Measurements from ENCODE around the gene JOSD1.

JOSD1 gene

DNA sequence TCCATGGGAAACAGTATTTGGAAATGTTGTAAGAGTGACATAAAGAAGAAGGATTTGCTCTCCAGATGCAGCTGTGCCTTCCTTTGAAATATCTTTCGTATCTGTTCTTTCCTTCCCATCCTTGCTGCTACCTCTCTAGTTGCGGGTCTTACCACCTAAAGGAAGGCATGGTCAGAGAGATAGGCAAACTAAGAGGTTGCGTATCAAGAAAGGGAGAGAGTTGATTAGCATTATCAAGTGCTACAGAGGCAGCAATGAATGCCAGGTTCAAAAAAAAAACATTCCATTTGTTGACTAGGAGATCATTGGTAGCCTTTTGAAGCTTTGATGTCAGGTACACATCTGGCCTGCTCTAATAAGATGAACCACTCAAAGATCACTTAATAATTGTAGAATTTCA lies 9.6 kb upstream of the JOSD1 start:
- Histone ChIP-seq H3K4me3 (ENCODE audit: low read depth, low read length) (no peak overlapping the region), H3K27ac (ENCODE audit: low read depth, low read length) (no peak overlapping the region), H3K36me3 (ENCODE audit: control insufficient read depth, insufficient read depth, low read length) (peaks cover 26% of the 10 kb centered on the region), H3K9me3 (ENCODE audit: control insufficient read depth, insufficient read depth, low read depth, low read length) (no peaks in the 10 kb centered on the region), H3K4me1 (ENCODE audit: control insufficient read depth, insufficient read depth, low read length) (peaks cover 44% of the 10 kb centered on the region), H3K27me3 (ENCODE audit: control insufficient read depth, insufficient read depth, low read length) (no peaks in the 10 kb centered on the region), H3K9ac (ENCODE audit: low read length) (no peak overlapping the region)

DNA sequence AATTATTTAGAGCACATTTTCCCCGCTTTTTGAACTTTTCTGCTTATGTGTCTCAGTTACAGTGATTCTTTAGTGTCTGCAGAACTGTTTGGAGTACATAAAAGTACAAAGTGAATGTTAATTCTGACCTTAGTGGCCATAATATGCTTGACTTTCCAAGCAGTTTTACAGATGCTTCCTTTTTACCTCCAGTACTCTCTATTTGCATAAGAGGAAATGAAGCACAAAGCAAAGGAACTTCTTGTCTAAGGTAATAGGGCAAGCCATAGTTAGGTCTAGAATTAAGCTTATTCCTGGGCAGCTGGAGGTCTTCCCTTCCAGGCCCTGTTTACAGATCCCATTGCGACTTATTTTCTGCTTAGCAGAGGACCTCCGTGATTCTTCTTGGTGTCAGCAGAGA lies 8.6 kb upstream of the JOSD1 start:
- H3K9ac ChIP-seq (ENCODE audit: low read length): no peak overlapping the region
- H3K27ac ChIP-seq (ENCODE audit: low read depth, low read length): no peak overlapping the region
- no peaks in the 10 kb centered on the region for H3K9me3 ChIP-seq (ENCODE audit: control insufficient read depth, insufficient read depth, low read depth, low read length)
- H3K4me3 ChIP-seq (ENCODE audit: low read depth, low read length): no peak overlapping the region
- H3K36me3 ChIP-seq (ENCODE audit: control insufficient read depth, insufficient read depth, low read length): peaks cover 18% of the 10 kb centered on the region
- peaks cover 47% of the 10 kb centered on the region for H3K4me1 ChIP-seq (ENCODE audit: control insufficient read depth, insufficient read depth, low read length)
- H3K27me3 ChIP-seq (ENCODE audit: control insufficient read depth, insufficient read depth, low read length): no peaks in the 10 kb centered on the region

- Histone ChIP-seq H3K4me3 (ENCODE audit: low read depth, low read length) (peak overlapping the region; percentile 95; the same call in 1 of the 2 replicates), H3K9ac (ENCODE audit: low read length) (no peak overlapping the region), H3K4me1 (ENCODE audit: control insufficient read depth, insufficient read depth, low read length) (peaks cover 40% of the 10 kb centered on the region), H3K9me3 (ENCODE audit: control insufficient read depth, insufficient read depth, low read depth, low read length) (no peaks in the 10 kb centered on the region), H3K27ac (ENCODE audit: low read depth, low read length) (no peak overlapping the region), H3K27me3 (ENCODE audit: control insufficient read depth, insufficient read depth, low read length) (no peaks in the 10 kb centered on the region), H3K36me3 (ENCODE audit: control insufficient read depth, insufficient read depth, low read length) (peaks cover 18% of the 10 kb centered on the region)
These were observed 7.2 kb upstream of the JOSD1 start for GRCh38 chr22:38707984-38708383.

GRCh38 chr22:38707346-38707745 lies 6.6 kb upstream of the JOSD1 start:
- Histone ChIP-seq H3K4me3 (ENCODE audit: low read depth, low read length) (peak overlapping the region; percentile 95), H3K4me1 (ENCODE audit: control insufficient read depth, insufficient read depth, low read length) (peaks cover 37% of the 10 kb centered on the region), H3K27ac (ENCODE audit: low read depth, low read length) (no peak overlapping the region), H3K36me3 (ENCODE audit: control insufficient read depth, insufficient read depth, low read length) (peaks cover 18% of the 10 kb centered on the region), H3K9me3 (ENCODE audit: control insufficient read depth, insufficient read depth, low read depth, low read length) (no peaks in the 10 kb centered on the region), H3K27me3 (ENCODE audit: control insufficient read depth, insufficient read depth, low read length) (no peaks in the 10 kb centered on the region), H3K9ac (ENCODE audit: low read length) (peak overlapping the region; percentile 77)

GRCh38 chr22:38706901-38707195 lies 6.1 kb upstream of the JOSD1 start:
- Histone ChIP-seq H3K9ac (ENCODE audit: low read length) (peak overlapping the region; percentile 77), H3K27me3 (ENCODE audit: control insufficient read depth, insufficient read depth, low read length) (no peaks in the 10 kb centered on the region), H3K4me3 (ENCODE audit: low read depth, low read length) (peak overlapping the region; percentile 95), H3K27ac (ENCODE audit: low read depth, low read length) (no peak overlapping the region), H3K4me1 (ENCODE audit: control insufficient read depth, insufficient read depth, low read length) (peaks cover 33% of the 10 kb centered on the region), H3K9me3 (ENCODE audit: control insufficient read depth, insufficient read depth, low read depth, low read length) (no peaks in the 10 kb centered on the region), H3K36me3 (ENCODE audit: control insufficient read depth, insufficient read depth, low read length) (peaks cover 18% of the 10 kb centered on the region)

DNA sequence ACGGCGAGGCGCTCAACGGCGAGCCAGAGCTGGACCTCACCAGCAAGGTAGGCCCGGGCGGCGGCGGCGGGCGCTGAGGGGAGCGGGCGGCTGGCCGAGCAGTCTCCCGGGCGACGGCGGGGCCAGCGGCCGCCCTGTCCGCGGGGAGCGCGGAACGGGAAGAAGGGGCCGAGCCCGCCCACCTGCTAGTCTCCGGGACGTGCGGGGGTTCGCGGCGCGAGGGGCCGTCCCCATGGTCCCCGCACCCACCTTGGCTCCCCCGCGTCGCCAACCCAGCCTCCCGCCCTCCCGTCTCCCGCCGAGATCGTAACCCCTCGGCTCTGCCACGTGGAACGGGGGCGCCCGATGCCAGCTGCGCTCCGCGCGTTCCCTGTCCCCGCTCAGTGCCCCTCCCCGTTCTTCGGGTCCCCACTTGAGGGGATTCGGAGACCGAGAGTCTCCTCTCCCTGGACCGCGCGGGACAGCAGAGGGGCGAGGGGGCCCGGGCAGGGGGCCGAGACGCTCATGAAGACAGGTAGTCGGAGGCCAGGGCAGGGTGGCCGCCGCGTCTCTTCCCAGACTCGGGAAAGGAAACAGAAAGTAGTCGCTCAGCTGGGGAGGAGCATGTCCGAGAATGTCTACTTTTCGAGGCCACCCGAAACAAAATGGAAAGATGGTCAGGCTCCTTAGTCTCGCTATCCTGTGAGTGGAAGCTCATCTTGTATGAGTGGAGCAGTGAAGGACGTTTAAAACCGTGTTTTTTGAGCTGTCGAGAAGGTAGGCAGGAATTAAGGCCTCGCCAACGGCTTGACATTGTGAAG lies 5.6 kb upstream of the JOSD1 start:
- peaks cover 33% of the 10 kb centered on the region for H3K4me1 ChIP-seq (ENCODE audit: control insufficient read depth, insufficient read depth, low read length)
- peak overlapping the region; percentile 95 for H3K4me3 ChIP-seq (ENCODE audit: low read depth, low read length)
- H3K9me3 ChIP-seq (ENCODE audit: control insufficient read depth, insufficient read depth, low read depth, low read length): no peaks in the 10 kb centered on the region
- H3K27ac ChIP-seq (ENCODE audit: low read depth, low read length): peak overlapping the region; percentile 70
- H3K36me3 ChIP-seq (ENCODE audit: control insufficient read depth, insufficient read depth, low read length): peaks cover 18% of the 10 kb centered on the region
- no peaks in the 10 kb centered on the region for H3K27me3 ChIP-seq (ENCODE audit: control insufficient read depth, insufficient read depth, low read length)
- H3K9ac ChIP-seq (ENCODE audit: low read length): peak overlapping the region; percentile 77

DNA sequence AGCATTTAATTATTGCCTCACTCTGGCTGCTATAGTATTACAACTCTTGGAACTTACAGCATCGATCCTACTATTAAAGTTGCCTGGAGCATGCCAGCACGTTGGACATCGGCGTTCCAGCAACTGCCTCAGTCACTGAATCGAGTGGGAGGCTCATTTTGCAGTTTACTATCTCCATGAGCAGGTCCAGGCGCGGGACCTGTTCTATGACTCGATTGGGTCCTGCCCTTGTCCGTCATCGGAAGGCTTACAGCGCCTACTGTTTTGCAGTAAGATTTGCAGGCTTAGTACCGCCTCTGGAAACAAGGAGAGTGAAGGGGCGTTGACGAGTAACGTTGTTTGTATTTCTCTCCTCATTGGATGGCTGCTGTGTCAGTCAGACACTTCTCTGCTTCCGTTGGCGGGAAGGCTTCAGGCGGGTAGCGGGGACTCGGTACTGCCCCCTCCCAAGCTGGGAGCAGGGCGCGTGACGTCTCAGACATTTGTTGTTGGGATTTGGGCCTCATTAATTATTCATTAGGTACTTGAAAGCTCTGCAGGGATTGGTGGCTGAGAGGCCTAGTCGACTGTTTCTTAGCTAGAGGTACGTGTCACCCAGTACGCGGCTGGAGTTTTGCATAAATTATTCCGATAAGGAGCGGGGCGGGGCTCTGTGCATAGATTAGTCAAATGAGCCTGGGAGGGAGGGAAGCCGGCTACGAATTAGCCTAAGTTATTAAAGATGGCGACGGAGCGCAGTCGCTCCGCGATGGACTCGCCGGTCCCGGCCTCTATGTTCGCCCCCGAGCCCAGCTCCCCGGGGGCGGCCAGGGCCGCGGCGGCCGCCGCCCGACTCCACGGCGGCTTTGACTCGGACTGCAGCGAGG lies 4.7 kb upstream of the JOSD1 start, which contains the start of gene GTPBP1:
GTPBP1 (plus strand) TSS at position 710 of the 866 bp plus-strand sequence; CDS start at position 722, 12 bp downstream.
- no peaks in the 10 kb centered on the region for H3K27me3 ChIP-seq (ENCODE audit: control insufficient read depth, insufficient read depth, low read length)
- H3K4me3 ChIP-seq (ENCODE audit: low read depth, low read length): peak within 1 kb of the TSS; percentile 95
- peak within 1 kb of the TSS; percentile 77 for H3K9ac ChIP-seq (ENCODE audit: low read length)
- H3K9me3 ChIP-seq (ENCODE audit: control insufficient read depth, insufficient read depth, low read depth, low read length): no peaks in the 10 kb centered on the region
- H3K4me1 ChIP-seq (ENCODE audit: control insufficient read depth, insufficient read depth, low read length): peaks cover 33% of the 10 kb centered on the region
- H3K27ac ChIP-seq (ENCODE audit: low read depth, low read length): peak within 1 kb of the TSS; percentile 70
- peaks cover 12% of the 10 kb centered on the region for H3K36me3 ChIP-seq (ENCODE audit: control insufficient read depth, insufficient read depth, low read length)

DNA sequence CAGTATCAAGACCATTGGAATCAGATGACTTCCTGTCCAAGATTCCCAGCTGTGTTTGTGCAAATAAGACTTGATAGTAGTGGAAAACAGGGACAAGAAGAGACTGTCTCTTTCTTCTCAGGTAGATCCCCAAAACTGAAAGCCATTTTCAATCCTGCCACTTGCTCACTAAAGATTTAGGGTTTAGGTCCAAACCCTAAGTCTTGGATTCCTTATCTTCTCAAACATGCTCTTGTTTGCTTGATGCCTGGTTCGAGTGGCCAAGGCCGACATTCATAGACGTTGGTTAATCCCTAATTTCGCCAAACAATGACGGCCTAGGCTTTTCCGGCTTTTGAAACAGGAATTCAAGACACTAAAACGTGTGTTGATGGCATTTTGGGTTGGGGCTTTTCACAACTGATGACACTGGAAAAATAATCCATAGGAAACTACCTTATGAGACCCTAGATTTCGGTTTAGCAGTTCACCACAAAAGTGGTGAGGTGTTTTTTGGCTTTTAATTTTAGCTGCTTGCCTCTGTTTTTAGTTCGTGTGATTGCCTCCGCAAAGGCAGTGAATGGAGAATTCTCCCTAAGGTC lies 4.0 kb upstream of the JOSD1 start:
- H3K4me3 ChIP-seq (ENCODE audit: low read depth, low read length): peak overlapping the region; percentile 56
- H3K9ac ChIP-seq (ENCODE audit: low read length): peak overlapping the region; percentile 62
- peaks cover 5% of the 10 kb centered on the region for H3K36me3 ChIP-seq (ENCODE audit: control insufficient read depth, insufficient read depth, low read length)
- H3K9me3 ChIP-seq (ENCODE audit: control insufficient read depth, insufficient read depth, low read depth, low read length): no peaks in the 10 kb centered on the region
- peak overlapping the region; percentile 57 for H3K27ac ChIP-seq (ENCODE audit: low read depth, low read length)
- no peaks in the 10 kb centered on the region for H3K27me3 ChIP-seq (ENCODE audit: control insufficient read depth, insufficient read depth, low read length)
- peaks cover 34% of the 10 kb centered on the region for H3K4me1 ChIP-seq (ENCODE audit: control insufficient read depth, insufficient read depth, low read length)

GRCh38 chr22:38700270-38700788 lies 414 bp downstream of the JOSD1 start:
- Histone ChIP-seq H3K27ac (ENCODE audit: low read depth, low read length) (peak overlapping the region; percentile 93; the same call in 1 of the 2 replicates), H3K9ac (ENCODE audit: low read length) (peak overlapping the region; percentile 94), H3K9me3 (ENCODE audit: control insufficient read depth, insufficient read depth, low read depth, low read length) (no peaks in the 10 kb centered on the region), H3K36me3 (ENCODE audit: control insufficient read depth, insufficient read depth, low read length) (peaks cover 6% of the 10 kb centered on the region), H3K4me3 (ENCODE audit: low read depth, low read length) (peak overlapping the region; percentile 98), H3K27me3 (ENCODE audit: control insufficient read depth, insufficient read depth, low read length) (no peaks in the 10 kb centered on the region), H3K4me1 (ENCODE audit: control insufficient read depth, insufficient read depth, low read length) (peaks cover 39% of the 10 kb centered on the region)

- Histone ChIP-seq H3K9me3 (ENCODE audit: control insufficient read depth, insufficient read depth, low read depth, low read length) (no peaks in the 10 kb centered on the region), H3K27ac (ENCODE audit: low read depth, low read length) (no peak overlapping the region), H3K4me1 (ENCODE audit: control insufficient read depth, insufficient read depth, low read length) (peaks cover 35% of the 10 kb centered on the region), H3K27me3 (ENCODE audit: control insufficient read depth, insufficient read depth, low read length) (no peaks in the 10 kb centered on the region), H3K36me3 (ENCODE audit: control insufficient read depth, insufficient read depth, low read length) (peaks cover 10% of the 10 kb centered on the region), H3K9ac (ENCODE audit: low read length) (peak overlapping the region; percentile 94), H3K4me3 (ENCODE audit: low read depth, low read length) (peak overlapping the region; percentile 98)
These were observed 959 bp downstream of the JOSD1 start for GRCh38 chr22:38699784-38700183.
